ENCODE results near the gene MAPRE3. TPM values are rescaled to one million over a fixed set of nuclear protein-coding genes. Genes with fewer than 3 reads are reported as not detected.

MAPRE3 gene
- total and polyA plus RNA-seq, 2 donors (not counting 3 experiments of a cell fraction or from before 2014, with no cell fraction given): 4.4 to 6.1 TPM

DNA sequence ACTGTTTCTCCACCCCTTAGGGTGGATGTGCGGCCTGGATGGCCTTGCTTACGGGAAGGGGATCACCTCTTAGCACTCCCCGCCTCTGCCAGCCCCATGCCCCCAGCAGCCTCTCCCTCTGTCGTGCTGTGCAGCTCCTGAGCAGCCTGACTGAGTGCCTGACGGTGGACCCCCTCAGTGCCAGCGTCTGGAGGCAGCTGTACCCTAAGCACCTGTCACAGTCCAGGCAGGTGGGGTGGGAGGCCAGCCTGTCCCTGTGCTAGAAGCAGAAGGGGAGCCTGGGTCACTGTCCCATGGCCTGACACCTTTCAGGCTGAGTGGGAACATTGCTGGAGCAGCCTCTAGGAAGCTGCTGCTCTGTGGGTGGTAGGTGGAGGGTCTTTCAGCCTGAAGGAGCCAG, 67.6 kb downstream of the MAPRE3 start:
- DNase-seq (ENCODE audit: low read depth, low spot score): no peak
- H4K20me1 ChIP-seq (replicated peaks; ENCODE audit: control insufficient read depth, extremely low read depth, insufficient read depth, low read length): no peaks in the 10 kb centered on the region
- intact Hi-C loops (cut with micrococcal nuclease) (no loop called here), dilution Hi-C loops (cut with MboI; ENCODE audit: extremely low pct_ligation_motif_present, low sequenced_read_pairs) (no loop called here)
- H3K4me2 ChIP-seq (ENCODE audit: insufficient read depth, low read length): no peak overlapping the region
- POLR2A ChIA-PET: no interaction called here
- peaks cover 9% of the 10 kb centered on the region for H3K4me1 ChIP-seq (ENCODE audit: control insufficient read depth, extremely low read depth, insufficient read depth, low read length)
- H3K9me1 ChIP-seq (replicated peaks; ENCODE audit: control insufficient read depth, extremely low read depth, insufficient read depth, low read length): no peaks in the 10 kb centered on the region
- FAIRE-seq: no peak
- TF ChIP-seq MYC (IDR thresholded peaks at IDR 0.05; ENCODE audit: low read depth, low read length): no peak
- no peak for TF ChIP-seq EZH2 (IDR thresholded peaks at IDR 0.05; ENCODE audit: borderline replicate concordance, low read depth, low read length, severe bottlenecking)
- TF ChIP-seq JUN (IDR thresholded peaks at IDR 0.05; ENCODE audit: borderline replicate concordance, insufficient read depth, insufficient read length, low read depth): no peak
- no peak for TF ChIP-seq CTCF (IDR thresholded peaks at IDR 0.05; ENCODE audit: extremely low read depth in 1 of 2, insufficient read depth in 1 of 2, low read depth in 1 of 2, low read length in 2 of 2)
- TF ChIP-seq POLR2A (IDR thresholded peaks at IDR 0.05; ENCODE audit: low read depth, low read length): no peak
- no peak for TF ChIP-seq POLR2AphosphoS5 (IDR thresholded peaks at IDR 0.05; ENCODE audit: insufficient read depth, low read depth, low read length)
- no peak overlapping the region for H2AFZ ChIP-seq (ENCODE audit: low read depth, low read length)
- H3K27ac ChIP-seq (ENCODE audit: insufficient read depth, low read depth, low read length): no peak overlapping the region
- CTCF ChIA-PET: interaction anchor here (0.5 to 7.0 kb wide), 4 partner anchors 47 to 192 kb away, joined by 3 to 30 read pairs (median 3); no protein-coding TSS in a partner anchor
- no peak overlapping the region for H3K4me3 ChIP-seq (replicated peaks in 1 of 3; ENCODE audit: insufficient read depth in 1 of 3, low read depth in 1 of 3, low read length in 3 of 3)
- no peak overlapping the region for H3K9ac ChIP-seq (replicated peaks; ENCODE audit: extremely low read depth, insufficient read depth, low read length)
- no TSS peak for BruUV-seq (replicated peaks)
- no peaks in the 10 kb centered on the region for H3K27me3 ChIP-seq (ENCODE audit: control insufficient read depth in 2 of 2, insufficient read depth in 2 of 2, low read length in 2 of 2)
- no peaks in the 10 kb centered on the region for H3K9me3 ChIP-seq (replicated peaks; ENCODE audit: control insufficient read depth, insufficient read depth, low read length)
- peaks cover 22% of the 10 kb centered on the region for H3K79me2 ChIP-seq (ENCODE audit: control insufficient read depth, insufficient read depth, low read length)
- H3K36me3 ChIP-seq (ENCODE audit: control insufficient read depth in 2 of 2, extremely low read depth in 1 of 2, insufficient read depth in 2 of 2, low read length in 2 of 2): peaks cover 32 to 69% of the 10 kb centered on the region in 2 experiments

All from endothelial cell of umbilical vein (primary cell).